ENCODE data around the gene PROX2.

PROX2 gene

DNA sequence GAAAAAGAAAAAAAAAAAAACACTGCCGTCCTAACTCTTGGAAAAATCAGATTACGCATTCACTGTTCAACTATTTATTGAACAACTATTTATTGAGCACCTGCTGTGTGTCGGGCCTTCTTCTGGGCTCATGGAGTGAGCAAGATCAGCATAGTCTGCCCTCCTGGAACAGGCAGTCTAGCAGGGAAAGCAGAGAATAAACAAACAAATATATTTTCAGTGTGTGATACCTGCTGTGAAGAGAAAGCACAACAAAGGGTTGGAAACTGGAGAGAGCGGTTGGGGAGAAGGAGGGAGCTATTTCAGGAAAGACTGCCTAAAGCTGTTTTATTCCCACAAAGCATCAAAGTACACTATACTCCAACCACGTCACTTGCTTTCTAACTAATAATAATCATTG, 10.8 kb downstream of the PROX2 start:
- Histone ChIP-seq H3K79me2 (ENCODE audit: insufficient read depth, low read length) (no peaks in the 10 kb centered on the region), H3K27ac (ENCODE audit: low read depth, low read length, poor library complexity, severe bottlenecking) (no peak overlapping the region), H3K4me3 (ENCODE audit: low read depth, low read length, poor library complexity, severe bottlenecking) (no peak overlapping the region), H3K36me3 (ENCODE audit: insufficient read depth, low read length) (no peaks in the 10 kb centered on the region), H3K4me1 (ENCODE audit: insufficient read depth, low read length, severe bottlenecking) (no peaks in the 10 kb centered on the region), H3K9ac (ENCODE audit: low read length) (no peak overlapping the region), H3K27me3 (ENCODE audit: insufficient read depth, low read length) (no peaks in the 10 kb centered on the region; the same call in 1 of the 2 replicates), H4K20me1 (ENCODE audit: insufficient read depth, low read length) (no peaks in the 10 kb centered on the region), H2AFZ (ENCODE audit: low read length) (no peak overlapping the region), H3K9me3 (ENCODE audit: low read length) (no peaks in the 10 kb centered on the region), H3K4me2 (ENCODE audit: low read length) (no peak overlapping the region), H3F3A (ENCODE audit: insufficient read depth, low read length) (no peaks in the 10 kb centered on the region), H3K9me2 (ENCODE audit: low read depth, low read length) (no peaks in the 10 kb centered on the region)
- TF ChIP-seq, protein P1, sequence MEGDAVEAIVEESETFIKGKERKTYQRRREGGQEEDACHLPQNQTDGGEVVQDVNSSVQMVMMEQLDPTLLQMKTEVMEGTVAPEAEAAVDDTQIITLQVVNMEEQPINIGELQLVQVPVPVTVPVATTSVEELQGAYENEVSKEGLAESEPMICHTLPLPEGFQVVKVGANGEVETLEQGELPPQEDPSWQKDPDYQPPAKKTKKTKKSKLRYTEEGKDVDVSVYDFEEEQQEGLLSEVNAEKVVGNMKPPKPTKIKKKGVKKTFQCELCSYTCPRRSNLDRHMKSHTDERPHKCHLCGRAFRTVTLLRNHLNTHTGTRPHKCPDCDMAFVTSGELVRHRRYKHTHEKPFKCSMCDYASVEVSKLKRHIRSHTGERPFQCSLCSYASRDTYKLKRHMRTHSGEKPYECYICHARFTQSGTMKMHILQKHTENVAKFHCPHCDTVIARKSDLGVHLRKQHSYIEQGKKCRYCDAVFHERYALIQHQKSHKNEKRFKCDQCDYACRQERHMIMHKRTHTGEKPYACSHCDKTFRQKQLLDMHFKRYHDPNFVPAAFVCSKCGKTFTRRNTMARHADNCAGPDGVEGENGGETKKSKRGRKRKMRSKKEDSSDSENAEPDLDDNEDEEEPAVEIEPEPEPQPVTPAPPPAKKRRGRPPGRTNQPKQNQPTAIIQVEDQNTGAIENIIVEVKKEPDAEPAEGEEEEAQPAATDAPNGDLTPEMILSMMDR (IDR thresholded peaks at IDR 0.05; ENCODE audit: low read length): no peak
- TF ChIP-seq EZH2 (IDR thresholded peaks at IDR 0.05; ENCODE audit: borderline replicate concordance, low read length): no peak

GRCh38 chr14:74864198-74864597, 11.7 kb downstream of the PROX2 start:
- Histone ChIP-seq H3K36me3 (ENCODE audit: insufficient read depth, low read length) (no peaks in the 10 kb centered on the region), H2AFZ (ENCODE audit: low read length) (no peak overlapping the region), H3F3A (ENCODE audit: insufficient read depth, low read length) (no peaks in the 10 kb centered on the region), H3K79me2 (ENCODE audit: insufficient read depth, low read length) (no peaks in the 10 kb centered on the region), H3K9me2 (ENCODE audit: low read depth, low read length) (no peaks in the 10 kb centered on the region), H3K9ac (ENCODE audit: low read length) (no peak overlapping the region), H3K27me3 (ENCODE audit: insufficient read depth, low read length) (no peaks in the 10 kb centered on the region; the same call in 1 of the 2 replicates), H3K9me3 (ENCODE audit: low read length) (no peaks in the 10 kb centered on the region), H3K4me3 (ENCODE audit: low read depth, low read length, poor library complexity, severe bottlenecking) (no peak overlapping the region), H3K27ac (ENCODE audit: low read depth, low read length, poor library complexity, severe bottlenecking) (no peak overlapping the region), H4K20me1 (ENCODE audit: insufficient read depth, low read length) (no peaks in the 10 kb centered on the region), H3K4me1 (ENCODE audit: insufficient read depth, low read length, severe bottlenecking) (no peaks in the 10 kb centered on the region), H3K4me2 (ENCODE audit: low read length) (no peak overlapping the region)
- TF ChIP-seq EZH2 (IDR thresholded peaks at IDR 0.05; ENCODE audit: borderline replicate concordance, low read length): no peak
- TF ChIP-seq, protein P1 (IDR thresholded peaks at IDR 0.05; ENCODE audit: low read length): no peak

GRCh38 chr14:74863274-74863673, 12.7 kb downstream of the PROX2 start:
- H3K4me1 ChIP-seq (ENCODE audit: insufficient read depth, low read length, severe bottlenecking): no peaks in the 10 kb centered on the region
- H3K27me3 ChIP-seq (ENCODE audit: insufficient read depth, low read length): no peaks in the 10 kb centered on the region; the same call in 1 of the 2 replicates
- H3K9me2 ChIP-seq (ENCODE audit: low read depth, low read length): no peaks in the 10 kb centered on the region
- no peaks in the 10 kb centered on the region for H4K20me1 ChIP-seq (ENCODE audit: insufficient read depth, low read length)
- no peaks in the 10 kb centered on the region for H3F3A ChIP-seq (ENCODE audit: insufficient read depth, low read length)
- H3K9ac ChIP-seq (ENCODE audit: low read length): no peak overlapping the region
- no peaks in the 10 kb centered on the region for H3K36me3 ChIP-seq (ENCODE audit: insufficient read depth, low read length)
- H3K79me2 ChIP-seq (ENCODE audit: insufficient read depth, low read length): no peaks in the 10 kb centered on the region
- H3K4me2 ChIP-seq (ENCODE audit: low read length): no peak overlapping the region
- H3K4me3 ChIP-seq (ENCODE audit: low read depth, low read length, poor library complexity, severe bottlenecking): no peak overlapping the region
- H3K27ac ChIP-seq (ENCODE audit: low read depth, low read length, poor library complexity, severe bottlenecking): no peak overlapping the region
- TF ChIP-seq EZH2 (IDR thresholded peaks at IDR 0.05; ENCODE audit: borderline replicate concordance, low read length): no peak
- TF ChIP-seq, protein P1 (IDR thresholded peaks at IDR 0.05; ENCODE audit: low read length): no peak
- H2AFZ ChIP-seq (ENCODE audit: low read length): no peak overlapping the region
- H3K9me3 ChIP-seq (ENCODE audit: low read length): no peaks in the 10 kb centered on the region

All from OCI-LY1 (cell line).